Activated B cell treated with CpG ODN at 0.5 μM for 24 hours (primary cell): ENCODE measurements around the gene HS3ST6. TPM values are rescaled to one million over a fixed set of nuclear protein-coding genes. Genes with fewer than 3 reads are reported as not detected.
"Not testable (repeated sequence)": the region's sequence is repeated elsewhere in the genome, so short reads cannot be mapped to it uniquely, and the experiment has no call there.

Experiments
- ATAC-seq: fragments of 200-7000 bp; cut with Tn5 transposase; one replicate; pipeline ENCODE4 v1.10.0; 2021; ENCODE audit warnings: low read depth, mild to moderate bottlenecking, moderate library complexity
- CTCF ChIA-PET: fragments of 350-600 bp; sonication (Branson Sonifier 250); formaldehyde crosslinking; loops from one replicate; lab custom pipeline; 2021; ENCODE audit warnings: antibody characterized with exemption; lab: Charles Lee
- POLR2A ChIA-PET: fragments of 350-600 bp; sonication (Branson Sonifier 250); formaldehyde crosslinking; loops from one replicate; lab custom pipeline; 2021; ENCODE audit warnings: antibody characterized with exemption; lab: Charles Lee
- DNase-seq: peaks from one replicate; pipeline ENCODE4 v3.0.0; 2022
- H3K27ac Mint-ChIP-seq: one replicate; pipeline ENCODE4 v1.8.0; 2020; ENCODE audit warnings: mixed read lengths
- H3K27me3 Mint-ChIP-seq: one replicate; pipeline ENCODE4 v1.8.0; 2021; ENCODE audit warnings: mixed read lengths
- H3K36me3 Mint-ChIP-seq: one replicate; pipeline ENCODE4 v1.8.0; 2021; ENCODE audit warnings: low read depth, mixed read lengths
- H3K4me1 Mint-ChIP-seq: one replicate; pipeline ENCODE4 v1.8.0; 2021; ENCODE audit warnings: mixed read lengths
- H3K4me3 Mint-ChIP-seq: one replicate; pipeline ENCODE4 v1.8.0; 2020; ENCODE audit warnings: mild to moderate bottlenecking, mixed read lengths
- H3K9me3 Mint-ChIP-seq: one replicate; pipeline ENCODE4 v1.8.0; 2020; ENCODE audit warnings: mixed read lengths
- intact Hi-C: fragments of 100-400 bp; cut with micrococcal nuclease; formaldehyde crosslinking; loops from one replicate; pipeline ENCODE4 v1.15.1; 2024
- total RNA-seq: library from RNA; stranded (reverse); gene quantifications from 2 replicates; pipeline ENCODE4 v1.2.3, GENCODE V29; 2022
- TF ChIP-seq, protein P1 (sequence below): fragments of 200-600 bp; IDR thresholded peaks from one replicate; pipeline ENCODE4 v1.8.0; 2022; ENCODE audit warnings: antibody characterized with exemption, mild to moderate bottlenecking

Gene HS3ST6
- total RNA-seq, 1 donor from 2014 or later: not detected

DNA sequence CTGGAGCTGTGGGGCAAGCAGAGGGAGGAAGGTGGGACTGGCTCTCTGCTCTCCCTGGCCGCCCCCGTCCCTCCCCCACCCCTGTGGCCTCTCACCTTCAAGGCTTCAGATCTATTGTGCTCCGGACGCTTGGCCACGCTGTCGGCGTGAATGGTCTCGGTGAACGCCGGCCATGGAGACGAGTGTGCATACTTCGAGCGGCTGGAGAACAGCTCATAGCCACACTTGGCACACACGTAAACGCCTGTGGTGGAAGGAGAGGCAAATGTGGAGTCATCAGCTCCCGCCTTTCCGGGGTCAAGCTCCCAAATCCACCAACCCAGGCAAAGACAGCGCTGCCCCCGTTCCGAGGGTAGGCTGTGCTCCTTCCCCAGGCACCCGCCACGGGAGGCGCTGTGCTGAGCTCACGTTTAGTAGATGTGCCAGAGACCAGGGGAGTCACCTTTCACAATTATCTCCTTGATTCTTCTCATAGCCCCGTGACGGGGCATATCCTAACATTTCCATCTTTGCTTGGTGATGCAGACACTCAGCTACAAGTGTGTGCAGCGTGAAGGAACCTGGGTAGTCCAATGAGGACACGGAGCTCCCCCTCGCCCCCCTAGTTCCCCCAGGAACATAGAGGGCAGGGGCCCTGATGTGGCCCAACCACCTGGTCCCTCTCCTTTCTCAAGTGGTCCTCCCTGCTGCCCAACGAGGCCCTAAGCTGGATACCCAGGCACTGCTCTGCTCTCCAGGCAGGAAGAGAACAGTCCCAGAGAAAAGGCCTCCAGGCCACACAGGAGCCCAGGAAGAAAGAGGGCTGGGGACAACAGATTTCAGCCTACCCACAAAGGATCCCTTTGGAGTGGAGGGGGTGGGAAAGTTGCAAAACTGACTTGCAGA lies 23.2 kb upstream of the HS3ST6 start:
- no peaks in the 10 kb centered on the region for H3K9me3 Mint-ChIP-seq
- ChIA-PET CTCF (no interaction called here), POLR2A (interaction anchor here (0.9 to 2.6 kb wide), 4 partner anchors 20 to 214 kb away, joined by 4 to 16 read pairs (median 10); partner anchors contain the start of genes RPS2, TBL3 and TRAF7)
- peaks cover 30% of the 10 kb centered on the region for H3K4me1 Mint-ChIP-seq
- H3K4me3 Mint-ChIP-seq: peak overlapping the region; percentile 87
- peaks cover 21% of the 10 kb centered on the region for H3K36me3 Mint-ChIP-seq
- peak overlapping the region; percentile 18 for H3K27ac Mint-ChIP-seq
- intact Hi-C loops: loop anchor here (2.0 kb wide), 1 partner anchor 13 kb away; no protein-coding TSS in a partner anchor
- DNase-seq (no peak), ATAC-seq (no peak)
- TF ChIP-seq, protein P1, sequence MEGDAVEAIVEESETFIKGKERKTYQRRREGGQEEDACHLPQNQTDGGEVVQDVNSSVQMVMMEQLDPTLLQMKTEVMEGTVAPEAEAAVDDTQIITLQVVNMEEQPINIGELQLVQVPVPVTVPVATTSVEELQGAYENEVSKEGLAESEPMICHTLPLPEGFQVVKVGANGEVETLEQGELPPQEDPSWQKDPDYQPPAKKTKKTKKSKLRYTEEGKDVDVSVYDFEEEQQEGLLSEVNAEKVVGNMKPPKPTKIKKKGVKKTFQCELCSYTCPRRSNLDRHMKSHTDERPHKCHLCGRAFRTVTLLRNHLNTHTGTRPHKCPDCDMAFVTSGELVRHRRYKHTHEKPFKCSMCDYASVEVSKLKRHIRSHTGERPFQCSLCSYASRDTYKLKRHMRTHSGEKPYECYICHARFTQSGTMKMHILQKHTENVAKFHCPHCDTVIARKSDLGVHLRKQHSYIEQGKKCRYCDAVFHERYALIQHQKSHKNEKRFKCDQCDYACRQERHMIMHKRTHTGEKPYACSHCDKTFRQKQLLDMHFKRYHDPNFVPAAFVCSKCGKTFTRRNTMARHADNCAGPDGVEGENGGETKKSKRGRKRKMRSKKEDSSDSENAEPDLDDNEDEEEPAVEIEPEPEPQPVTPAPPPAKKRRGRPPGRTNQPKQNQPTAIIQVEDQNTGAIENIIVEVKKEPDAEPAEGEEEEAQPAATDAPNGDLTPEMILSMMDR: no peak
- no peaks in the 10 kb centered on the region for H3K27me3 Mint-ChIP-seq

DNA sequence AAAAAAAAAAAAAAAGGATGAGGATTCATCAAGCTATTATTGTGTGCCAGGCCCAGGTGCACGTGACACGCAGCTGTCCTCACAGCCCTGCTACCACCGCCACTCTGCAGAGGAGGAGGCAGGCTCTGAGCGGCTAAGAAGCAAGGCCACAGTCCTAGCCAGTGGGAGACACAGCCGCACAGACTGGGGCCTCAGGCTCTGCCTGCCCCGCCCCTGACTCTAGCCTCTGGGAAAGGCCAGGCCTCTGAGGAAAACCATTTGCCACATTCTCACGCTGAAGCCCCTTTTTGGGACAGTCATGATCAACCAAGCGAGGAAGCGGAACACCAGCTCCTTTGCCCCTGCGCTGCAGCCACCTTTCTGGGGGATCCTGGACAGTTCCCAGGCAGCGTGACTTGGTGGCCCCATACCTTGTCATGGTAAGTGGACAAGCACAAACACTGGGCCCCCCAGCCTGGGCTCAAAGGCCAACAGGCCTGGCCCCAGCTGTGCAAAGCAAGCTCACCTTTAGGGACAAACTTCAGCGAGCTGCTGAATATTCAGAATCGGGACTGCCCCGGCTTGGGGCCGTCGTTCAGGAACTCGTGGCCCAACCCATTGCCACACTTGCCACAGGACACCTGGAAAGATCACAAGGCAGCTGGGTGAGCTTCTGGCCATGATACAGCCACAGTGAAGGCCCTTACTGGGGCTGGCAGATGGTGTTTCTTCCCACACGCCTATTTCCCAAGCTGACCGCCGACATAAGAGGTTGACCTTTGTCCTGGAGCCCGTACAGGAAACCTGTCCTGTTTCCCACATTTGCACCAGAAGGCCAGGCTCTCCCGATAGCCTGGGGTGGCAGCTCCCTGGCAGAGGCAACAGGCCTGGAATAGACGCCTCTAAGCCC lies 22.3 kb upstream of the HS3ST6 start:
- ChIA-PET CTCF (no interaction called here), POLR2A (interaction anchor here (0.6 to 2.1 kb wide), 4 partner anchors 8 to 215 kb away, joined by 4 to 16 read pairs (median 8); partner anchors contain the start of genes RPS2 and TRAF7)
- no peak overlapping the region for H3K4me3 Mint-ChIP-seq
- H3K9me3 Mint-ChIP-seq: no peaks in the 10 kb centered on the region
- TF ChIP-seq, protein P1: no peak
- peaks cover 30% of the 10 kb centered on the region for H3K4me1 Mint-ChIP-seq
- intact Hi-C loops: no loop called here
- no peaks in the 10 kb centered on the region for H3K27me3 Mint-ChIP-seq
- ATAC-seq (no peak), DNase-seq (no peak)
- H3K27ac Mint-ChIP-seq: no peak overlapping the region
- H3K36me3 Mint-ChIP-seq: peaks cover 21% of the 10 kb centered on the region

DNA sequence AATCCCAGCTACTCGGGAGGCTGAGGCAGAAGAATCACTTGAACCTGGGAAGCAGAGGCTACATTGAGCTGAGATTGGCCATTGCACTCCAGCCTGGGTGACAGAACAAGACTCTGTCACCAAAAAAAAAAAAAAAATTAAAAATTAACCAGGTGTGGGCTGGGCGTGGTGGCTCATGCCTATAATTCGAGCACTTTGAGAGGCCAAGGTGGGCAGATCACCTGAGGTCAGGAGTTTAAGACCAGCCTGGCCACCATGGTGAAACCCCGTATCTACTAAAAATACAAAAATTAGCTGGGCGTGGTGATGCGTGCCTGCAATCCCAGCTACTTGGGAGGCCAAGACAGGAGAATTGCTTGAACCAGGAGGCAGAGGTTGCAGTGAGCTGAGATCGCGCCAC lies 21.6 kb upstream of the HS3ST6 start:
- H3K27me3 Mint-ChIP-seq, H3K27ac Mint-ChIP-seq, ATAC-seq, intact Hi-C loops, H3K4me3 Mint-ChIP-seq, CTCF ChIA-PET, H3K9me3 Mint-ChIP-seq, DNase-seq: not testable (repeated sequence)
- peaks cover 30% of the 10 kb centered on the region for H3K4me1 Mint-ChIP-seq
- POLR2A ChIA-PET: interaction anchor here (0.6 to 1.9 kb wide), 3 partner anchors 9 to 215 kb away, joined by 6 to 9 read pairs (median 7); partner anchors contain the start of genes FAHD1 and TRAF7
- peaks cover 21% of the 10 kb centered on the region for H3K36me3 Mint-ChIP-seq

DNA sequence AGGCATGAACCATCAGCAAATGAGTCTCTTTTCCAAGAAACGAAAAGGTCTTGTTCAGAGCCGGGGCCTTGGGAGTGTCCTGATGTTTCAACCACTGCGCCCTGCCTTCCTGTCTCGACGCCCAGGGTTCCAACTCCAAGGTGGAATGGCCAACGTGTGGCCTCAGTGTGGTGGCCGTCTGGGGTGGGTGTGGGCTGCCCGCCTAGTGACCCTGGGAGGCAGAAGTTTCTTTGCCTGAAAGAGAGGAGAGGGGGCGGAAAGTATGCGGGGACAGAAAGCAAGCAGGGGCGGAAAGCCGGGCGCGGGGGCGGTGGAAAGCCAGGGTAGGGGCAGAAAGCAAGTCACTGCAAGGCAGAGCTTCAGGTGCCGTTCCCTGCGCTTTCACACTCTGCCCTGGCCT lies 20.7 kb upstream of the HS3ST6 start:
- ChIA-PET POLR2A (no interaction called here), CTCF (no interaction called here)
- intact Hi-C loops: no loop called here
- no peak for ATAC-seq
- Mint-ChIP-seq H3K9me3 (no peaks in the 10 kb centered on the region), H3K4me1 (peaks cover 30% of the 10 kb centered on the region), H3K4me3 (no peak overlapping the region), H3K27me3 (no peaks in the 10 kb centered on the region), H3K27ac (no peak overlapping the region), H3K36me3 (peaks cover 21% of the 10 kb centered on the region)
- TF ChIP-seq, protein P1: no peak
- no peak for DNase-seq

DNA sequence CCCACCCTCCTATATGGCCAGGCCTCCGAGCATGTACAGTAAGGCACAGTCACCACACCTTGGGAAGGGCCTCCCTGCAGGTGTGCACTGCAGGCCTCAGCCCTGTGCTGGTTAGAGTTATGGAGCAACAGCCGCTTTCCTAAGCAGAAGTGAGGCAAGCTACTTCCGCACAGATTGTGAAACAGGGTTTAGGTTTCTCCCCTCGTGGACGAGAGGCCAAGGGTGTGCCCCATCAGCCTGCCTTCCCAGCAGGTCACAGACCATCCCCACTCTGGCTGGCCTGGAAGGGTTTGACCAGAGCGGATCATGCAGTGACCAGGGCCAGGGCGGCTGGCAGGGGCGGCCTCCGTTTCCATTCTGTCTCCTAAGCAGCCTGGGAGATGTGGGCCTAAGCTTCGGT lies 20.1 kb upstream of the HS3ST6 start:
- H3K27ac Mint-ChIP-seq: no peak overlapping the region
- peaks cover 25% of the 10 kb centered on the region for H3K4me1 Mint-ChIP-seq
- H3K27me3 Mint-ChIP-seq: no peaks in the 10 kb centered on the region
- DNase-seq (no peak), ATAC-seq (no peak)
- H3K4me3 Mint-ChIP-seq: no peak overlapping the region
- TF ChIP-seq, protein P1: no peak
- H3K9me3 Mint-ChIP-seq: no peaks in the 10 kb centered on the region
- ChIA-PET CTCF (no interaction called here), POLR2A (no interaction called here)
- intact Hi-C loops: no loop called here
- H3K36me3 Mint-ChIP-seq: peaks cover 21% of the 10 kb centered on the region
